ENCODE results near the gene ARL4C. TPM values are rescaled to one million over a fixed set of nuclear protein-coding genes. Genes with fewer than 3 reads are reported as not detected.
"Not testable (repeated sequence)": the region's sequence is repeated elsewhere in the genome, so short reads cannot be mapped to it uniquely, and the experiment has no call there.

ARL4C gene
- total and polyA plus RNA-seq, 12 donors = 1.3 to 16.0 (median 6.8) TPM

DNA sequence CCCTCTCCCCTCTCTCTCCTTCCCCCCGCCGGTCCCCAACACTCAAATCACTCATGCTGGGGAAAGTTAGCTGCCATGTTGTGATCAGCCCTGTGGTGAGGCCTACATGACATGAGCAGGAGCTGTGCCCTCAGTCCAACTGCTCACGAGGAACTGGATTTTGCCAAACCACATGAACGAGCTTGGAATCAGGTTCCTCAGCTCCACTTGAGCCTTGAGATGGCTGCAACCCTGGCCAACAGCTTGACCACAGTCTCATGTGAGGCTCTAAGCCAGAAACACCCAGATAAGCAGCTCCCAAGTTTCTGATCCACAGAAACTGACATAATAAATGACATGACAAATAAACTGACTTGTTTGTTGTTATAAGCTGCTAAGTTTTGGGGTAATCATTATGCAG lies 38.4 kb downstream of the ARL4C start:
- no peak overlapping the region for H3K27ac ChIP-seq
- H3K36me3 ChIP-seq (replicated peaks in 1 of 2) = no peaks in the 10 kb centered on the region
- intact Hi-C loops (cut with DNase I) = no loop called here
- H3K9me3 ChIP-seq (replicated peaks in 1 of 3) = no peaks in the 10 kb centered on the region
- H3K4me3 ChIP-seq = no peak overlapping the region
- H3K4me1 ChIP-seq (replicated peaks in 1 of 2) = no peaks in the 10 kb centered on the region
- H3K27me3 ChIP-seq = no peaks in the 10 kb centered on the region
- DNase-seq = no peak
- 60 to 83% (median 81%) methylated on average over 4 of the region's 4 CpGs for WGBS, 4 donors
- TF ChIP-seq POLR2A (IDR thresholded peaks at IDR 0.05) = no peak
- TF ChIP-seq, protein P1, sequence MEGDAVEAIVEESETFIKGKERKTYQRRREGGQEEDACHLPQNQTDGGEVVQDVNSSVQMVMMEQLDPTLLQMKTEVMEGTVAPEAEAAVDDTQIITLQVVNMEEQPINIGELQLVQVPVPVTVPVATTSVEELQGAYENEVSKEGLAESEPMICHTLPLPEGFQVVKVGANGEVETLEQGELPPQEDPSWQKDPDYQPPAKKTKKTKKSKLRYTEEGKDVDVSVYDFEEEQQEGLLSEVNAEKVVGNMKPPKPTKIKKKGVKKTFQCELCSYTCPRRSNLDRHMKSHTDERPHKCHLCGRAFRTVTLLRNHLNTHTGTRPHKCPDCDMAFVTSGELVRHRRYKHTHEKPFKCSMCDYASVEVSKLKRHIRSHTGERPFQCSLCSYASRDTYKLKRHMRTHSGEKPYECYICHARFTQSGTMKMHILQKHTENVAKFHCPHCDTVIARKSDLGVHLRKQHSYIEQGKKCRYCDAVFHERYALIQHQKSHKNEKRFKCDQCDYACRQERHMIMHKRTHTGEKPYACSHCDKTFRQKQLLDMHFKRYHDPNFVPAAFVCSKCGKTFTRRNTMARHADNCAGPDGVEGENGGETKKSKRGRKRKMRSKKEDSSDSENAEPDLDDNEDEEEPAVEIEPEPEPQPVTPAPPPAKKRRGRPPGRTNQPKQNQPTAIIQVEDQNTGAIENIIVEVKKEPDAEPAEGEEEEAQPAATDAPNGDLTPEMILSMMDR (IDR thresholded peaks at IDR 0.05) = no peak

- no peak overlapping the region for H3K27ac ChIP-seq
- no peak for TF ChIP-seq POLR2A (IDR thresholded peaks at IDR 0.05)
- TF ChIP-seq, protein P1 (IDR thresholded peaks at IDR 0.05) = no peak
- no peaks in the 10 kb centered on the region for H3K4me1 ChIP-seq (replicated peaks in 1 of 2)
- H3K4me3 ChIP-seq = no peak overlapping the region
- intact Hi-C loops (cut with DNase I) = no loop called here
- no peaks in the 10 kb centered on the region for H3K36me3 ChIP-seq (replicated peaks in 1 of 2)
- DNase-seq = no peak
- 76 to 81% (median 79%) methylated on average over 2 of the region's 2 CpGs for whole genome bisulfite sequencing, 4 donors
- no peaks in the 10 kb centered on the region for H3K9me3 ChIP-seq (replicated peaks in 1 of 3)
- no peaks in the 10 kb centered on the region for H3K27me3 ChIP-seq
Measured at GRCh38 chr2:234457421-234457820, 39.5 kb downstream of the ARL4C start.

DNA sequence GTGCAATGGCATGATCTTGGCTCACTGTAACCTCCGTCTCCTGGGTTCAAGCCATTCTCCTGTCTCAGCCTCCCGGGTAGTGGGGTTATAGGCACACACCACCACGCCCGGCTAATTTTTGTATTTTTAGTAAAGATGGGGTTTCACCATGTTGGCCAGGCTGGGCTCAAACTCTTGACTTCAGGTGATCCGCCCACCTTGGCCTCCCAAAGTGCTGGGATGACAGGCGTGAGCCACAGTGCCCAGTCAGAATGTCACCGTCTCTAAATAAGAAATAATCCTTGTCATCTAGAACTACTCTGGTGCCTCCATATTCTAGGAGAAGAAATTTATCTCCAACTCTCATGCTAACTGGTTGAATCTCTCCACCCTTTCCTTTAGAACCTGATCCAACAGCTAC lies 41.6 kb downstream of the ARL4C start:
- DNase-seq; H3K4me3 ChIP-seq; H3K9me3 ChIP-seq (replicated peaks in 1 of 3); intact Hi-C loops (cut with DNase I); H3K27me3 ChIP-seq; H3K4me1 ChIP-seq (replicated peaks in 1 of 2); H3K27ac ChIP-seq; H3K36me3 ChIP-seq (replicated peaks in 1 of 2): not testable (repeated sequence)
- 86 to 99% (median 88%) methylated on average over 7 of the region's 7 CpGs for WGBS, 4 donors

GRCh38 chr2:234454433-234454832 lies 42.4 kb downstream of the ARL4C start:
- Histone ChIP-seq H3K27me3 (no peaks in the 10 kb centered on the region), H3K4me1 (replicated peaks in 1 of 2) (no peaks in the 10 kb centered on the region), H3K9me3 (replicated peaks in 1 of 3) (no peaks in the 10 kb centered on the region), H3K4me3 (no peak overlapping the region), H3K36me3 (replicated peaks in 1 of 2) (no peaks in the 10 kb centered on the region), H3K27ac (no peak overlapping the region)
- intact Hi-C loops (cut with DNase I) = no loop called here
- DNase-seq = no peak
- WGBS, 4 donors = 60 to 73% (median 70%) methylated on average over 4 of the region's 4 CpGs
- TF ChIP-seq POLR2A (IDR thresholded peaks at IDR 0.05) = no peak
- TF ChIP-seq, protein P1 (IDR thresholded peaks at IDR 0.05) = no peak

DNA sequence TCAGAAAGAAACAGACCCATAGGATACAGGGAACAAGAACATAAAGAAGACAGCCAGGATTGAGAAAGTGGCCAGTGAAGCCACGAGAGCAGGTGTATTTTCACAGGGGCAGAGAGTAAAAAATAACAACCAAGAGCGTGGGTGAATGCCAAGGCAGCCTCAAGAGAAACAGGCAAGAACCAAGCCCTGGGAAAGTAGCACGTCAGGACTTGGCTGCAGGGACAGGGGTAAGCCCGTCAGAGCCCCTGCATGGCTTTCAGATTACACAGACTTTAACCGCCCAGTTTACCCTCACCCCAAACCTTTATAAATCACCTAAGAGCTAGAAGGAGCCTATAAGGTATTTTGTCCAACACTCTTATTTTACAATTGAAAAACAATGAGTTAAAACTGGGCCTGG lies 43.7 kb downstream of the ARL4C start:
- 83 to 93% (median 87%) methylated on average over 5 of the region's 5 CpGs for WGBS, 4 donors
- intact Hi-C loops (cut with DNase I) = no loop called here

More for the DNA sequence above, 43.7 kb downstream of the ARL4C start:
- Histone ChIP-seq H3K36me3 (replicated peaks in 1 of 2) (no peaks in the 10 kb centered on the region), H3K27me3 (no peaks in the 10 kb centered on the region), H3K27ac (no peak overlapping the region), H3K9me3 (replicated peaks in 1 of 3) (no peaks in the 10 kb centered on the region), H3K4me1 (replicated peaks in 1 of 2) (no peaks in the 10 kb centered on the region), H3K4me3 (no peak overlapping the region)
- no peak for TF ChIP-seq POLR2A (IDR thresholded peaks at IDR 0.05)
- TF ChIP-seq, protein P1 (IDR thresholded peaks at IDR 0.05) = no peak
- no peak for DNase-seq

All from adrenal gland (tissue), 12 donors.